Liver (tissue), 9 donors: ENCODE results near the gene KRT27. TPM values are rescaled to one million over a fixed set of nuclear protein-coding genes. Genes with fewer than 3 reads are reported as not detected.

ENCODE experiments used
- DNase-seq: peaks from one replicate; pipeline ENCODE4 v3.0.0-alpha.2; 2017; ENCODE audit warnings: low spot score
- H3K27ac ChIP-seq, 2 donors: one replicate each; pipeline ENCODE4 v1.7.0; 2013; ENCODE audit warnings: inconsistent platforms in 2 of 2, low read length in 2 of 2, control low read depth in 1 of 2, low read depth in 1 of 2, mild to moderate bottlenecking in 1 of 2
- H3K27me3 ChIP-seq, 4 donors: one replicate each; pipeline versions ENCODE4 v1.6.1 to v1.7.0; 2013; ENCODE audit warnings: low read length in 3 of 4, inconsistent platforms in 1 of 4, mild to moderate bottlenecking in 1 of 4, moderate library complexity in 1 of 4; ENCODE audit not compliant: control insufficient read depth in 4 of 4, insufficient read depth in 4 of 4
- H3K36me3 ChIP-seq, 4 donors: one replicate each; pipeline versions ENCODE4 v1.6.1 to v1.7.0; 2013; ENCODE audit warnings: low read length in 3 of 4, mild to moderate bottlenecking in 3 of 4, low read depth in 1 of 4, moderate library complexity in 1 of 4; ENCODE audit not compliant: control insufficient read depth in 4 of 4, insufficient read depth in 3 of 4
- H3K4me1 ChIP-seq, 4 donors: one replicate each; pipeline versions ENCODE4 v1.6.1 to v1.7.0; 2013; ENCODE audit warnings: low read length in 3 of 4, mild to moderate bottlenecking in 3 of 4, moderate library complexity in 1 of 4; ENCODE audit not compliant: control insufficient read depth in 4 of 4, insufficient read depth in 4 of 4
- H3K4me3 ChIP-seq, 3 donors: one replicate each; pipeline versions ENCODE4 v1.6.1 to v1.7.0; 2013; ENCODE audit warnings: low read length in 3 of 3, control low read depth in 1 of 3, low read depth in 1 of 3, mild to moderate bottlenecking in 1 of 3
- H3K9ac ChIP-seq, 2 donors: one replicate each; pipeline ENCODE4 v1.7.0; 2013; ENCODE audit warnings: low read length in 2 of 2, mild to moderate bottlenecking in 2 of 2, moderate library complexity in 2 of 2, control low read depth in 1 of 2, low read depth in 1 of 2
- H3K9me3 ChIP-seq, 4 donors: one replicate each; pipeline versions ENCODE4 v1.6.1 to v1.7.0; 2013; ENCODE audit warnings: low read length in 3 of 4; ENCODE audit not compliant: control insufficient read depth in 4 of 4
- EGR1 ChIP-seq, 2 donors: IDR thresholded peaks; 2 replicates each; pipeline ENCODE4 v1.6.1; 2016 to 2018; ENCODE audit warnings: antibody characterized with exemption in 2 of 2, low read depth in 2 of 2
- FOXA1 ChIP-seq: IDR thresholded peaks from 2 replicates; pipeline ENCODE4 v1.6.1; 2016; ENCODE audit warnings: antibody characterized with exemption
- FOXA2 ChIP-seq: IDR thresholded peaks from 2 replicates; pipeline ENCODE4 v1.6.1; 2016; ENCODE audit warnings: antibody characterized with exemption
- GABPA ChIP-seq, 2 donors: IDR thresholded peaks in 1 of 2; conservative IDR thresholded peaks in 1 of 2; 2 replicates each; pipeline ENCODE4 v1.6.1; 2016; ENCODE audit warnings: antibody characterized with exemption in 2 of 2, mild to moderate bottlenecking in 1 of 2, moderate library complexity in 1 of 2
- HNF4A ChIP-seq, 2 donors: conservative IDR thresholded peaks; 2 replicates each; pipeline ENCODE4 v1.6.1; 2016; ENCODE audit warnings: antibody characterized with exemption in 2 of 2, mild to moderate bottlenecking in 2 of 2
- HNF4G ChIP-seq: IDR thresholded peaks from 2 replicates; pipeline ENCODE4 v1.6.1; 2016; ENCODE audit warnings: antibody characterized with exemption
- JUND ChIP-seq, 2 donors: IDR thresholded peaks; 2 replicates each; pipeline ENCODE4 v1.6.1; 2016; ENCODE audit warnings: antibody characterized with exemption in 2 of 2
- MAX ChIP-seq: IDR thresholded peaks from 2 replicates; pipeline ENCODE4 v1.6.1; 2016; ENCODE audit warnings: antibody characterized with exemption
- NR2F2 ChIP-seq: IDR thresholded peaks from 2 replicates; pipeline ENCODE4 v1.6.1; 2016; ENCODE audit warnings: antibody characterized with exemption
- RAD21 ChIP-seq, 2 donors: IDR thresholded peaks; 2 replicates each; pipeline ENCODE4 v1.6.1; 2016; ENCODE audit warnings: antibody characterized with exemption in 2 of 2, mild to moderate bottlenecking in 2 of 2
- REST ChIP-seq: IDR thresholded peaks from 2 replicates; pipeline ENCODE4 v1.6.1; 2016; ENCODE audit warnings: antibody characterized with exemption, mild to moderate bottlenecking
- RXRA ChIP-seq, 2 donors: IDR thresholded peaks; 2 replicates each; pipeline ENCODE4 v1.6.1; 2017 to 2018; ENCODE audit warnings: antibody characterized with exemption in 2 of 2, mild to moderate bottlenecking in 1 of 2
- SP1 ChIP-seq: IDR thresholded peaks from 2 replicates; pipeline ENCODE4 v1.6.1; 2018; ENCODE audit warnings: antibody characterized with exemption, mild to moderate bottlenecking
- TAF1 ChIP-seq: conservative IDR thresholded peaks from 2 replicates; pipeline ENCODE4 v1.6.1; 2016; ENCODE audit warnings: antibody characterized with exemption, mild to moderate bottlenecking
- YY1 ChIP-seq: IDR thresholded peaks from 2 replicates; pipeline ENCODE4 v1.6.1; 2016; ENCODE audit warnings: antibody characterized with exemption, mild to moderate bottlenecking
- WGBS: extraction: QIAGEN DNeasy Blood & Tissue Kit; methylation state at CpG from one replicate; pipeline ENCODE4 v1.1.7; 2013; 5-methylcytosine and 5-hydroxymethylcytosine counted together
- polyA plus RNA-seq, 2 donors: library from polyadenylated mRNA; stranded (reverse) in 1 of 2; unstranded in 1 of 2; fragments of 200-250 nt in 1 of 2; fragments of >200 nt in 1 of 2; fragmentation: Nextera tagmentation in 1 of 2; extraction: Ambion mirVana in 1 of 2; gene quantifications; one replicate each; pipeline versions ENCODE4 v1.2.1 to v1.2.3, GENCODE V29; 2013 to 2015
- total RNA-seq, 2 donors: library from RNA; depleted of rRNA; stranded (reverse); fragments of >200 nt; gene quantifications; one replicate each; pipeline ENCODE4 v1.2.3, GENCODE V29; 2014
- TF ChIP-seq, protein P1 (sequence below): fragments of 150-350 bp; IDR thresholded peaks from 2 replicates; pipeline ENCODE4 v1.5.1; 2017; ENCODE audit warnings: improper control_type of control experiment, low read depth, low read length; ENCODE audit not compliant: missing input control
- TF ChIP-seq, protein P2 (sequence below): IDR thresholded peaks from 2 replicates; pipeline ENCODE4 v1.6.1; 2016; ENCODE audit warnings: antibody characterized with exemption
- TF ChIP-seq, protein P3 (sequence below): IDR thresholded peaks from 2 replicates; pipeline ENCODE4 v1.6.1; 2016; ENCODE audit warnings: antibody characterized with exemption
- donor health status: healthy.
- donor health status: healthy.
- donor health status: healthy.
- donor health status: healthy.
- donor health status: healthy.

The KRT27 gene
- total and polyA plus RNA-seq, 4 donors: not detected

DNA sequence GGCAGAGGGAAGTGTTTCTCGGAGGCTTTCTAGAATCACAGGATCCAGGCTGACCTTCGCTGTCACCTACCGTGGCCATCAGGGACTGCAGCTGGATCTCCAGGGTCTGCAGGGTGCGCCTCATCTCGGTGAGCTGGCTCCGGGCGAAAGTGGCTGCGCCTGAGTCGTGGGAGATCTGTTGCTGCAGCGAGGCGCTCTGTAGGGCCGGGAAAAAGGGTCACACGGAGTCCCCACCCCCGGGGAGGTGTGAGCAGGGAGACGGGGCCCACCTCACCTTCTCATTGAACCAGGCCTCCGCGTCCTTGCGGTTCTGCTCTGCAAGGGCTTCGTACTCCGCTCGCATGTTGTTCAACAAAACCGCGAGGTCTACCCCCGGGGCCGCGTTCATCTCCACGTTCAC, 14.5 kb upstream of the KRT27 start (continued):
- TF ChIP-seq GABPA (IDR thresholded peaks at IDR 0.05 in 1 of 2, conservative IDR thresholded peaks at IDR 0.05 in 1 of 2) (no peak), HNF4G (no peak)

DNA sequence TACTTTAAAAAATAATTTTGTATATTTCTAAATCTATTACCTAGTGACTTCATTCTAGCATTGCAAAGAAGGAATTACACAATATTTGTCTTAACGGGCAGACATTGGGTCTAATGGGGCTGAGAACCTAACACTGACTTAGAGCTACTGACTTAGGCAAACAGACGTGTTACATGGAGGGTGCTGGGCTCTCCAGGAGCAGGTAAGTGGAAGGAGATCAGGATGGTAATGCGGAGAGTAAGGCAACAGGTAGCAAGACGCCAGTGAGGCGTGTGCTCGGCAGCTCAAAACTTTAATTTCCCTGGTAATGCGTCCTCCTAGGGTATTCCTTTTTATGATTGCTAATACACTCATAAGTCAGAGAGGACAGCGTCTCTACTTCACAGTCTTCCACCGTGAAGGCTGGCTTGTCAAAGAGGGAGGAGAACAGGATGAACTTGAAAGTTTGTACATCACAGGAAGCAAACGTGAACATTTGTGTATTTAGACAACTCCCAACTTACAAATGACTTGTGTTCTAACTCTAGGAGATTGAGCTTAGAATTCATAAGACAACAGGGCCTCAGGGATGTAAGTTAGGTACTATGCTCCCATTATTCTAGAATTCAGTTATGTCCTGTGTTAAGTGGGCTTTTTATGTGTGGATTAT, 12.8 kb upstream of the KRT27 start:
- Histone ChIP-seq H3K27ac (no peak overlapping the region), H3K27me3 (peaks cover 0 to 4% (median 0%) of the 10 kb centered on the region in 4 donors), H3K4me1 (no peaks in the 10 kb centered on the region), H3K9me3 (no peaks in the 10 kb centered on the region), H3K4me3 (no peak overlapping the region), H3K9ac (no peak overlapping the region), H3K36me3 (no peaks in the 10 kb centered on the region)
- 70% methylated on average over 10 of the region's 10 CpGs for WGBS
- no peak for DNase-seq
- TF ChIP-seq HNF4G: no peak
- TF ChIP-seq TAF1: no peak

DNA sequence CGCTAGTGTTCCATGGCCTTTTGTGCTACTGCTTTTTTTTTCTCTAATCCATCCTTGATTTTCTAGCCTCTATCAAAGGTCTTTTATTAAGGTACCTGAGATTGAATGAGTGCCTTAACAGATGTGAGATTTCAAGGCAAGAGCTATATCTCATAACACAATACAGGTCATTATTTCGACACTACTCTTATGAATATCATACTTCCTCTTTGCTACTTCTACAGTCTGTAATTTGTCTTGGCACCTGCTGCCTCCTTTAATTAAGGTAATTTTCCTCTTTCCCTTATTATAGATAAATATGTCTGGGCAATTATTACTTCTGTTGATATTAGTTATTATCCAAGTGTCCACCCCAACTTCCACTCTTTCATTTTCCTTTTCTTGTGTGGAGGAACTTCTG, 12.1 kb upstream of the KRT27 start:
- Histone ChIP-seq H3K9ac (no peak overlapping the region), H3K27ac (no peak overlapping the region), H3K27me3 (peaks cover 0 to 4% (median 0%) of the 10 kb centered on the region in 4 donors), H3K4me3 (no peak overlapping the region), H3K4me1 (no peaks in the 10 kb centered on the region), H3K9me3 (no peaks in the 10 kb centered on the region), H3K36me3 (no peaks in the 10 kb centered on the region)
- no peak for TF ChIP-seq HNF4G
- TF ChIP-seq, protein P1, sequence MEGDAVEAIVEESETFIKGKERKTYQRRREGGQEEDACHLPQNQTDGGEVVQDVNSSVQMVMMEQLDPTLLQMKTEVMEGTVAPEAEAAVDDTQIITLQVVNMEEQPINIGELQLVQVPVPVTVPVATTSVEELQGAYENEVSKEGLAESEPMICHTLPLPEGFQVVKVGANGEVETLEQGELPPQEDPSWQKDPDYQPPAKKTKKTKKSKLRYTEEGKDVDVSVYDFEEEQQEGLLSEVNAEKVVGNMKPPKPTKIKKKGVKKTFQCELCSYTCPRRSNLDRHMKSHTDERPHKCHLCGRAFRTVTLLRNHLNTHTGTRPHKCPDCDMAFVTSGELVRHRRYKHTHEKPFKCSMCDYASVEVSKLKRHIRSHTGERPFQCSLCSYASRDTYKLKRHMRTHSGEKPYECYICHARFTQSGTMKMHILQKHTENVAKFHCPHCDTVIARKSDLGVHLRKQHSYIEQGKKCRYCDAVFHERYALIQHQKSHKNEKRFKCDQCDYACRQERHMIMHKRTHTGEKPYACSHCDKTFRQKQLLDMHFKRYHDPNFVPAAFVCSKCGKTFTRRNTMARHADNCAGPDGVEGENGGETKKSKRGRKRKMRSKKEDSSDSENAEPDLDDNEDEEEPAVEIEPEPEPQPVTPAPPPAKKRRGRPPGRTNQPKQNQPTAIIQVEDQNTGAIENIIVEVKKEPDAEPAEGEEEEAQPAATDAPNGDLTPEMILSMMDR: no peak
- TF ChIP-seq REST: no peak
- TF ChIP-seq, protein P2, sequence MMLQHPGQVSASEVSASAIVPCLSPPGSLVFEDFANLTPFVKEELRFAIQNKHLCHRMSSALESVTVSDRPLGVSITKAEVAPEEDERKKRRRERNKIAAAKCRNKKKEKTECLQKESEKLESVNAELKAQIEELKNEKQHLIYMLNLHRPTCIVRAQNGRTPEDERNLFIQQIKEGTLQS: no peak
- TF ChIP-seq SP1: no peak
- TF ChIP-seq FOXA2: no peak
- TF ChIP-seq RXRA (IDR thresholded peaks at IDR 0.05): no peak
- no peak for TF ChIP-seq MAX
- no peak for TF ChIP-seq YY1
- no peak for TF ChIP-seq HNF4A (conservative IDR thresholded peaks at IDR 0.05)
- TF ChIP-seq GABPA (IDR thresholded peaks at IDR 0.05 in 1 of 2, conservative IDR thresholded peaks at IDR 0.05 in 1 of 2): no peak
- no peak for TF ChIP-seq RAD21 (IDR thresholded peaks at IDR 0.05)
- no peak for TF ChIP-seq JUND (IDR thresholded peaks at IDR 0.05)
- TF ChIP-seq FOXA1: no peak
- no peak for TF ChIP-seq NR2F2
- TF ChIP-seq, protein P3, sequence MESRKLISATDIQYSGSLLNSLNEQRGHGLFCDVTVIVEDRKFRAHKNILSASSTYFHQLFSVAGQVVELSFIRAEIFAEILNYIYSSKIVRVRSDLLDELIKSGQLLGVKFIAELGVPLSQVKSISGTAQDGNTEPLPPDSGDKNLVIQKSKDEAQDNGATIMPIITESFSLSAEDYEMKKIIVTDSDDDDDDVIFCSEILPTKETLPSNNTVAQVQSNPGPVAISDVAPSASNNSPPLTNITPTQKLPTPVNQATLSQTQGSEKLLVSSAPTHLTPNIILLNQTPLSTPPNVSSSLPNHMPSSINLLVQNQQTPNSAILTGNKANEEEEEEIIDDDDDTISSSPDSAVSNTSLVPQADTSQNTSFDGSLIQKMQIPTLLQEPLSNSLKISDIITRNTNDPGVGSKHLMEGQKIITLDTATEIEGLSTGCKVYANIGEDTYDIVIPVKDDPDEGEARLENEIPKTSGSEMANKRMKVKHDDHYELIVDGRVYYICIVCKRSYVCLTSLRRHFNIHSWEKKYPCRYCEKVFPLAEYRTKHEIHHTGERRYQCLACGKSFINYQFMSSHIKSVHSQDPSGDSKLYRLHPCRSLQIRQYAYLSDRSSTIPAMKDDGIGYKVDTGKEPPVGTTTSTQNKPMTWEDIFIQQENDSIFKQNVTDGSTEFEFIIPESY: no peak
- TF ChIP-seq TAF1: no peak
- TF ChIP-seq EGR1 (IDR thresholded peaks at IDR 0.05; ENCODE audit: low read depth in 2 of 2): no peak
- DNase-seq: no peak
- 85% methylated on average over 2 of the region's 2 CpGs for WGBS
